ENCODE data around the gene UNCX.
"Not testable (repeated sequence)": the region's sequence is repeated elsewhere in the genome, so short reads cannot be mapped to it uniquely, and the experiment has no call there.

Gene UNCX

GRCh38 chr7:1271046-1271445, 38.4 kb downstream of the UNCX start:
- Histone ChIP-seq H3K4me3 (ENCODE audit: low read length) (no peak overlapping the region), H3K27me3 (replicated peaks; ENCODE audit: insufficient read depth, low read length) (peaks cover 45% of the 10 kb centered on the region)

GRCh38 chr7:1271656-1272055, 39.0 kb downstream of the UNCX start:
- no peaks in the 10 kb centered on the region for H3K36me3 ChIP-seq (replicated peaks; ENCODE audit: insufficient read depth, low read length)
- H3K9ac ChIP-seq (ENCODE audit: low read length): no peak overlapping the region
- no peak overlapping the region for H3K4me2 ChIP-seq (ENCODE audit: low read depth, low read length)
- H3K9me3 ChIP-seq (replicated peaks; ENCODE audit: insufficient read depth, low read length): no peaks in the 10 kb centered on the region
- H3F3A ChIP-seq (ENCODE audit: insufficient read depth, low read length): no peaks in the 10 kb centered on the region
- no peak overlapping the region for H3K27ac ChIP-seq (ENCODE audit: low read length)
- no peak for DNase-seq
- no peaks in the 10 kb centered on the region for H3K4me1 ChIP-seq (ENCODE audit: low read length)
- H2AFZ ChIP-seq (ENCODE audit: low read length): no peak overlapping the region
- no peaks in the 10 kb centered on the region for H3K79me2 ChIP-seq (ENCODE audit: low read length)
- H3K4me3 ChIP-seq (ENCODE audit: low read length): no peak overlapping the region
- H3K27me3 ChIP-seq (replicated peaks; ENCODE audit: insufficient read depth, low read length): peaks cover 44% of the 10 kb centered on the region
- no peak for TF ChIP-seq EZH2 (optimal IDR thresholded peaks at IDR 0.05; ENCODE audit: low read depth, low read length)
- H4K20me1 ChIP-seq (ENCODE audit: insufficient read depth, low read length): no peaks in the 10 kb centered on the region
- no peaks in the 10 kb centered on the region for H3K9me2 ChIP-seq (replicated peaks; ENCODE audit: insufficient read depth, low read length)

More at GRCh38 chr7:1271046-1271445, 38.4 kb downstream of the UNCX start:
- no peaks in the 10 kb centered on the region for H3K79me2 ChIP-seq (ENCODE audit: low read length)
- H3K27ac ChIP-seq (ENCODE audit: low read length): no peak overlapping the region
- no peaks in the 10 kb centered on the region for H3K36me3 ChIP-seq (replicated peaks; ENCODE audit: insufficient read depth, low read length)
- H3K9me2 ChIP-seq (replicated peaks; ENCODE audit: insufficient read depth, low read length): no peaks in the 10 kb centered on the region
- DNase-seq: no peak
- no peak for TF ChIP-seq EZH2 (optimal IDR thresholded peaks at IDR 0.05; ENCODE audit: low read depth, low read length)
- no peak for TF ChIP-seq CTCF (IDR thresholded peaks at IDR 0.05; ENCODE audit: low read length)
- no peak for TF ChIP-seq EZH2phosphoT487 (IDR thresholded peaks at IDR 0.05; ENCODE audit: low read length)
- no peaks in the 10 kb centered on the region for H3F3A ChIP-seq (ENCODE audit: insufficient read depth, low read length)
- no peaks in the 10 kb centered on the region for H4K20me1 ChIP-seq (ENCODE audit: insufficient read depth, low read length)
- H3K9me3 ChIP-seq (replicated peaks; ENCODE audit: insufficient read depth, low read length): no peaks in the 10 kb centered on the region
- no peak overlapping the region for H3K4me2 ChIP-seq (ENCODE audit: low read depth, low read length)
- no peak overlapping the region for H2AFZ ChIP-seq (ENCODE audit: low read length)
- H3K4me1 ChIP-seq (ENCODE audit: low read length): no peaks in the 10 kb centered on the region
- no peak overlapping the region for H3K9ac ChIP-seq (ENCODE audit: low read length)

DNA sequence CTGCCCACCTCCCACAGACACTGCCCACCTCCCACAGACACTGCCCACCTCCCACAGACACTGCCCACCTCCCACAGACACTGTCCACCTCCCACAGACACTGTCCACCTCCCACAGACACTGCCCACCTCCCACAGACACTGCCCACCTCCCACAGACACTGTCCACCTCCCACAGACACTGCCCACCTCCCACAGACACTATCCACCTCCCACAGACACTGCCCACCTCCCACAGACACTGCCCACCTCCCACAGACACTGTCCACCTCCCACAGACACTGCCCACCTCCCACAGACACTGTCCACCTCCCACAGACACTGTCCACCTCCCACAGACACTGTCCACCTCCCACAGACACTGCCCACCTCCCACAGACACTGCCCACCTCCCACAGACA, 39.5 kb downstream of the UNCX start:
- not testable (repeated sequence) for DNase-seq; H4K20me1 ChIP-seq (ENCODE audit: insufficient read depth, low read length); H3K4me1 ChIP-seq (ENCODE audit: low read length); H3K4me2 ChIP-seq (ENCODE audit: low read depth, low read length); H2AFZ ChIP-seq (ENCODE audit: low read length); H3K9me3 ChIP-seq (replicated peaks; ENCODE audit: insufficient read depth, low read length); H3F3A ChIP-seq (ENCODE audit: insufficient read depth, low read length); H3K79me2 ChIP-seq (ENCODE audit: low read length); H3K36me3 ChIP-seq (replicated peaks; ENCODE audit: insufficient read depth, low read length); H3K4me3 ChIP-seq (ENCODE audit: low read length); H3K27ac ChIP-seq (ENCODE audit: low read length); H3K9me2 ChIP-seq (replicated peaks; ENCODE audit: insufficient read depth, low read length); H3K9ac ChIP-seq (ENCODE audit: low read length)
- H3K27me3 ChIP-seq (replicated peaks; ENCODE audit: insufficient read depth, low read length): peaks cover 39% of the 10 kb centered on the region

DNA sequence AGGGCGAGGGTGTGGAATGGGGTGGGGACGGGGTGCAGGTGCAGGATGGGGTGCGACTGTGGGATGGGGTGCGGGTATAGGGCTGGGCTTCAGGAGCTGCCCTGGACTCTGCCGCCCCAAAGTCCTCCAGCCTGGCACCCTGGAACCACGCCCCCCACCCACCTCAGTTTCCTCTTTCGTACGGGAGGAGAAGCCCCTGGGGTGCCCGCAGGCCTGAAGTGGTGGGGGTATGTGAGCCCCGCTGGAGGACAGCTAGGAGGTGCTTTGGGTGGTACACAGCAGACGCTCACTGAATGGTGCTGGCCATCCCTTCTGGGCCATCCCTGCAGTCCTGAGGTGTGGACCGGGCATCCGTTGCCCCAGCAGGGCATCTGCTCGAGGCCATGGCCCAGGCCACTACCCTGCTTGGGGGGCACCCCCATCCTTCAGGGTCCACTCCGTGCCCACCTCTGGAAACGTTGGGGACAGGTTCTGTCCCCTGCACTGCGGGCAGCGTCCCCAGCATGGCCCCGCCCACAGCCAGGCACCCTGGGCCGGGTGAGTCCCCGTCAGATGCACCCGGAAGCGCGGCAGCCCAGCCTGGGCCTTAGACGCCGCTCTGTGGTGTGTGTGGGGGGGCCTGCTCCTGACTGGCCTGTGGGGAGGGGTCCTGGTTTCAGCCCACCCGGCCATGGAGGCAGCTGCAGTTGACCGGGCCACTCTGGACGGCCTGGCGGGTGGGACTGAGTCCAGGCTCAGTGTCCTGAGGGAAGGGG, 41.6 kb downstream of the UNCX start:
- no peak for DNase-seq
- Histone ChIP-seq H3K4me1 (ENCODE audit: low read length) (no peaks in the 10 kb centered on the region), H3K9ac (ENCODE audit: low read length) (no peak overlapping the region), H3K79me2 (ENCODE audit: low read length) (no peaks in the 10 kb centered on the region), H4K20me1 (ENCODE audit: insufficient read depth, low read length) (no peaks in the 10 kb centered on the region), H3K9me3 (replicated peaks; ENCODE audit: insufficient read depth, low read length) (no peaks in the 10 kb centered on the region), H3K4me3 (ENCODE audit: low read length) (no peak overlapping the region), H3F3A (ENCODE audit: insufficient read depth, low read length) (no peaks in the 10 kb centered on the region), H2AFZ (ENCODE audit: low read length) (no peak overlapping the region), H3K9me2 (replicated peaks; ENCODE audit: insufficient read depth, low read length) (no peaks in the 10 kb centered on the region), H3K27ac (ENCODE audit: low read length) (no peak overlapping the region), H3K4me2 (ENCODE audit: low read depth, low read length) (no peak overlapping the region), H3K27me3 (replicated peaks; ENCODE audit: insufficient read depth, low read length) (peaks cover 33% of the 10 kb centered on the region), H3K36me3 (replicated peaks; ENCODE audit: insufficient read depth, low read length) (no peaks in the 10 kb centered on the region)
- TF ChIP-seq EZH2 (optimal IDR thresholded peaks at IDR 0.05; ENCODE audit: low read depth, low read length) (no peak), EZH2phosphoT487 (IDR thresholded peaks at IDR 0.05; ENCODE audit: low read length) (no peak), CTCF (IDR thresholded peaks at IDR 0.05; ENCODE audit: low read length) (no peak)
